ENCODE data around the gene ACER3. TPM values are rescaled to one million over a fixed set of nuclear protein-coding genes. Genes with fewer than 3 reads are reported as not detected.

ACER3 gene
- total RNA-seq, 4 donors from 2014 or later, result 6.5 to 58.9 (median 27.4) TPM

GRCh38 chr11:77052518-77052917 lies 191.8 kb downstream of the ACER3 start:
- H3K27ac ChIP-seq, result no peak overlapping the region
- TF ChIP-seq, protein P1, sequence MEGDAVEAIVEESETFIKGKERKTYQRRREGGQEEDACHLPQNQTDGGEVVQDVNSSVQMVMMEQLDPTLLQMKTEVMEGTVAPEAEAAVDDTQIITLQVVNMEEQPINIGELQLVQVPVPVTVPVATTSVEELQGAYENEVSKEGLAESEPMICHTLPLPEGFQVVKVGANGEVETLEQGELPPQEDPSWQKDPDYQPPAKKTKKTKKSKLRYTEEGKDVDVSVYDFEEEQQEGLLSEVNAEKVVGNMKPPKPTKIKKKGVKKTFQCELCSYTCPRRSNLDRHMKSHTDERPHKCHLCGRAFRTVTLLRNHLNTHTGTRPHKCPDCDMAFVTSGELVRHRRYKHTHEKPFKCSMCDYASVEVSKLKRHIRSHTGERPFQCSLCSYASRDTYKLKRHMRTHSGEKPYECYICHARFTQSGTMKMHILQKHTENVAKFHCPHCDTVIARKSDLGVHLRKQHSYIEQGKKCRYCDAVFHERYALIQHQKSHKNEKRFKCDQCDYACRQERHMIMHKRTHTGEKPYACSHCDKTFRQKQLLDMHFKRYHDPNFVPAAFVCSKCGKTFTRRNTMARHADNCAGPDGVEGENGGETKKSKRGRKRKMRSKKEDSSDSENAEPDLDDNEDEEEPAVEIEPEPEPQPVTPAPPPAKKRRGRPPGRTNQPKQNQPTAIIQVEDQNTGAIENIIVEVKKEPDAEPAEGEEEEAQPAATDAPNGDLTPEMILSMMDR (IDR thresholded peaks at IDR 0.05), result no peak
- TF ChIP-seq POLR2A (IDR thresholded peaks at IDR 0.05), result no peak
- H3K9me3 ChIP-seq, result peaks cover 0 to 9% of the 10 kb centered on the region in 2 donors
- H3K4me1 ChIP-seq, result no peaks in the 10 kb centered on the region
- no peak overlapping the region for H3K4me3 ChIP-seq
- no peak for DNase-seq
- H3K36me3 ChIP-seq, result no peaks in the 10 kb centered on the region
- no peaks in the 10 kb centered on the region for H3K27me3 ChIP-seq
- intact Hi-C loops (cut with DNase I; ENCODE audit: low total_unique reads), result no loop called here

DNA sequence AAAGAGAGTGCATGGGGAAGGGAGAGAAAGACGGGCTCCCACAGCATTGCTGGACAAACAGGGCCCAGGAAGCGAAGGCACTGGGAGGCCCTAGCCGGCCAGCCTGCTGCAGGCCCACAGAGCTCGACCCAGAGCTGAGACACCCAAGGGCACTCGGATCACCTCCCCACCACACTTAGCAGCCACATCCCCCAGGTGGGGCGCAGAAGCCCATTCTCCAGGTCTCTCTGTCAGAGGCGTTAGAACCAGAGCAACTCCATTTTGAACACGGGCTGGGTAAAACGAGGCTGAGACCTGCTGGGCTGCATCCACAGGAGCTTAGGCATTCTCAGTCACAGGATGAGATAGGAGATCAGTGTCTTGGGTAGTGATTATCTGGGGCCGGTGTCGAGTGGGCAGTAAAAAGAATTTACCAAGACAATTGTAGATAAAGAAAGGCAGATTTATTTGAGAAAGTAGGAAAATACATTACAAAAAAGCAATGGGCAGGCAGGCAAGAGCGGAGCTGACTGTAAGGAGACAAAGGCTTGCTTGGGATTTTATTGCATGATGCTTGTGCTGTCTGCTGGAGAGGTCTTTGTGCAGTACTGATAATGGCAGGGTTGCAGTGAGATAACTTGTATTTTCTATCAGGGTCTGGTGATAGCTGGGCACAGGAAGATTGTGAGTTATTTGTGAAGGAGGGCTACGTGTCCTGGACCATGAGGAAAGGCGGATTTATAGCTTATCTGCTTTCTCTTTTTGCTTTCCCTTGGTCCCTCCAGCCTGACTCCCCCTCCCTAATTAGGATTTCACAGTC lies 192.7 kb downstream of the ACER3 start:
- TF ChIP-seq, protein P1 (IDR thresholded peaks at IDR 0.05), result no peak
- no peak for TF ChIP-seq POLR2A (IDR thresholded peaks at IDR 0.05)
- H3K9me3 ChIP-seq, result peaks cover 0 to 9% of the 10 kb centered on the region in 2 donors
- no peaks in the 10 kb centered on the region for H3K4me1 ChIP-seq
- no peak for DNase-seq
- intact Hi-C loops (cut with DNase I; ENCODE audit: low total_unique reads), result no loop called here
- H3K27me3 ChIP-seq, result no peaks in the 10 kb centered on the region
- H3K4me3 ChIP-seq, result no peak overlapping the region
- H3K36me3 ChIP-seq, result no peaks in the 10 kb centered on the region
- no peak overlapping the region for H3K27ac ChIP-seq

DNA sequence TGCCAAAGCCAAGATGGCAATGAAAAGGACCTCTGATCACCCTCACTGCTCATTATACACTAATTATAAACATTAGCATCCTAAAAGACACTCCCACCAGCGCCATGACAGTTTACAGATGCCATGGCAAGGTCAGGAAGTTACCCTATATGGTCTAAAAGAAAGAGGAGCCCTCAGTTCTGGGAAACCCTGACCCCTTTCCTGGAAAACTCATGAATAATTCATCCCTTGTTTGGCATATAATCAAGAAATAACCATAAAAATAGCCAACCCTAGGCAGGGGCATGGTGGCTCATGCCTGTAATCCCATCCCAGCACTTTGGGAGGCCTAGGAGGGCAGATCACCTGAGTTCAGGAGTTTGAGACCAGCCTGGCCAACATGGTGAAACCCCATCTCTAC lies 193.4 kb downstream of the ACER3 start:
- H3K27ac ChIP-seq, result no peak overlapping the region
- no peaks in the 10 kb centered on the region for H3K4me1 ChIP-seq
- no peaks in the 10 kb centered on the region for H3K36me3 ChIP-seq
- TF ChIP-seq, protein P1 (IDR thresholded peaks at IDR 0.05), result no peak
- no peak for TF ChIP-seq POLR2A (IDR thresholded peaks at IDR 0.05)
- intact Hi-C loops (cut with DNase I; ENCODE audit: low total_unique reads), result no loop called here
- no peak overlapping the region for H3K4me3 ChIP-seq
- peaks cover 0 to 9% of the 10 kb centered on the region in 2 donors for H3K9me3 ChIP-seq
- no peak for DNase-seq
- H3K27me3 ChIP-seq, result no peaks in the 10 kb centered on the region

DNA sequence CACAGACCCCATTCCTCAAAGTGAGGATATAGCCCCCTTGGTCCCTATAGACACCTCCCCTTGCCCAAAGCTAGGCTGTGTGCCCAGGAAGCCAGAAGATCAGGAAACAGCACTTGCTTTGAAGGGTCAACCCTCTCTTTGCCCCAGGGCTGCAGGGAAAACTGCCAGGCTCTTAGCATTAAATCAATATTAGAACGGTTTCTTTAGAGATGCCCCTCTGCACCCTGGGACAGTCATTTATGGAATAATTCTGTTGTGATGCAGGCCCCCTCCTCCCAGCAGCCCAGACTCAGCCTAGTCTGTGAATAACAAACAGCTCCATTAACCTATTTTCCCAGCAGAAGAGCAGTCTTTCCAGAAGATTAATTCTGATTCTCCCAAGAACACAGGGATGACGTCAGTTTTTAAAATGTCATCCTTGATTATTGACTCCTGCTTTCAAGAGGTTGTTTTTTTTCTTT lies 194.4 kb downstream of the ACER3 start:
- no peaks in the 10 kb centered on the region for H3K36me3 ChIP-seq
- no peak overlapping the region for H3K4me3 ChIP-seq
- TF ChIP-seq POLR2A (IDR thresholded peaks at IDR 0.05), result no peak
- TF ChIP-seq, protein P1 (IDR thresholded peaks at IDR 0.05), result no peak
- no peaks in the 10 kb centered on the region for H3K4me1 ChIP-seq
- no peak for DNase-seq
- no peak overlapping the region for H3K27ac ChIP-seq
- no peaks in the 10 kb centered on the region for H3K27me3 ChIP-seq
- H3K9me3 ChIP-seq, result peaks cover 0 to 9% of the 10 kb centered on the region in 2 donors
- intact Hi-C loops (cut with DNase I; ENCODE audit: low total_unique reads), result no loop called here

DNA sequence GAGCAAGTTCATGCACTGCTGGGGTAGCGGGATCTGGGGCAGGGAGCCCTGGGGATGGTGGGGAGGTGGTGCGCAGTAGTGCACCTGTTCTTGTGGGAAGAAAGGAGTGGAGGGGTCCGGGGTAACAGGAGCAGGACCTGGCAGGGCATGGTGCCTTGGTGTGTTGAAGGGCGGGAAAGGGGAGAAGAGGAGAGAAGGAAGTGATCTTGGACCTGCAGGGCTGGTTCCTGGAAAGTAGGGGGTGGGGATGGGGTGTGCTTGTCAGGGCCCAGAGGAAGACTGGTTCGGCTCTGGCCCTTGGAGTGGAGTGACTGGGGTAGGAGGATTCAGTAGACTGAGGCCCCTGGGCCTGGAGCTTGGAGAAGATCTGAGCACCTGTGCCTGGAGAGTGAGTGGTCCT lies 195.2 kb downstream of the ACER3 start:
- no peak overlapping the region for H3K27ac ChIP-seq
- H3K27me3 ChIP-seq, result no peaks in the 10 kb centered on the region
- H3K4me3 ChIP-seq, result no peak overlapping the region
- intact Hi-C loops (cut with DNase I; ENCODE audit: low total_unique reads), result no loop called here
- TF ChIP-seq POLR2A (IDR thresholded peaks at IDR 0.05), result no peak
- TF ChIP-seq, protein P1 (IDR thresholded peaks at IDR 0.05), result no peak
- peaks cover 0 to 9% of the 10 kb centered on the region in 2 donors for H3K9me3 ChIP-seq
- H3K4me1 ChIP-seq, result no peaks in the 10 kb centered on the region
- no peaks in the 10 kb centered on the region for H3K36me3 ChIP-seq
- no peak for DNase-seq
